ENCODE measurements around the gene VAMP8. TPM values are rescaled to one million over a fixed set of nuclear protein-coding genes. Genes with fewer than 3 reads are reported as not detected.
"Not testable (repeated sequence)": the region's sequence is repeated elsewhere in the genome, so short reads cannot be mapped to it uniquely, and the experiment has no call there.

The VAMP8 gene
- polyA plus RNA-seq, 3 donors: 260 to 761 (median 623) TPM

- TF ChIP-seq, protein P1, sequence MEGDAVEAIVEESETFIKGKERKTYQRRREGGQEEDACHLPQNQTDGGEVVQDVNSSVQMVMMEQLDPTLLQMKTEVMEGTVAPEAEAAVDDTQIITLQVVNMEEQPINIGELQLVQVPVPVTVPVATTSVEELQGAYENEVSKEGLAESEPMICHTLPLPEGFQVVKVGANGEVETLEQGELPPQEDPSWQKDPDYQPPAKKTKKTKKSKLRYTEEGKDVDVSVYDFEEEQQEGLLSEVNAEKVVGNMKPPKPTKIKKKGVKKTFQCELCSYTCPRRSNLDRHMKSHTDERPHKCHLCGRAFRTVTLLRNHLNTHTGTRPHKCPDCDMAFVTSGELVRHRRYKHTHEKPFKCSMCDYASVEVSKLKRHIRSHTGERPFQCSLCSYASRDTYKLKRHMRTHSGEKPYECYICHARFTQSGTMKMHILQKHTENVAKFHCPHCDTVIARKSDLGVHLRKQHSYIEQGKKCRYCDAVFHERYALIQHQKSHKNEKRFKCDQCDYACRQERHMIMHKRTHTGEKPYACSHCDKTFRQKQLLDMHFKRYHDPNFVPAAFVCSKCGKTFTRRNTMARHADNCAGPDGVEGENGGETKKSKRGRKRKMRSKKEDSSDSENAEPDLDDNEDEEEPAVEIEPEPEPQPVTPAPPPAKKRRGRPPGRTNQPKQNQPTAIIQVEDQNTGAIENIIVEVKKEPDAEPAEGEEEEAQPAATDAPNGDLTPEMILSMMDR (IDR thresholded peaks at IDR 0.05): no peak
- 97% methylated on average over 5 of the region's 10 CpGs for WGBS (ENCODE audit: insufficient coverage)
Measured at GRCh38 chr2:85613717-85614515, 36.5 kb downstream of the VAMP8 start.

GRCh38 chr2:85614757-85615156 is 37.4 kb downstream of the VAMP8 start:
- Histone ChIP-seq H3K79me2 (ENCODE audit: insufficient read depth, low read length) (peaks cover 57% of the 10 kb centered on the region), H4K20me1 (ENCODE audit: insufficient read depth, low read length) (peaks cover 38% of the 10 kb centered on the region), H3K36me3 (replicated peaks in 1 of 2; ENCODE audit: control insufficient read depth in 1 of 2, insufficient read depth in 2 of 2, low read length in 2 of 2) (peaks cover 8 to 12% of the 10 kb centered on the region in 2 donors), H3K4me1 (ENCODE audit: control insufficient read depth in 1 of 2, insufficient read depth in 2 of 2, low read length in 2 of 2) (peaks cover 34 to 48% of the 10 kb centered on the region in 2 donors)
- Mint-ChIP-seq H3K36me3 (peaks cover 7 to 27% of the 10 kb centered on the region in 2 donors), H3K4me1 (peaks cover 29% of the 10 kb centered on the region)
- H2AFZ ChIP-seq (ENCODE audit: insufficient read depth, low read depth, low read length, poor library complexity, severe bottlenecking); H3K27me3 ChIP-seq (ENCODE audit: control insufficient read depth in 2 of 2, insufficient read depth in 2 of 2, low read length in 2 of 2); H3K4me3 ChIP-seq (replicated peaks in 1 of 3; ENCODE audit: low read depth in 2 of 3, low read length in 3 of 3); H3K4me2 ChIP-seq (replicated peaks; ENCODE audit: extremely low read depth, low read length, poor library complexity, severe bottlenecking); H3K4me3 Mint-ChIP-seq; H3K9me3 Mint-ChIP-seq; H3K9me3 ChIP-seq (replicated peaks in 1 of 2; ENCODE audit: control insufficient read depth in 1 of 2, insufficient read depth in 1 of 2, low read length in 2 of 2); H3K27me3 Mint-ChIP-seq (ENCODE audit: low read depth in 3 of 3); H3K9ac ChIP-seq (ENCODE audit: insufficient read depth, low read length, poor library complexity, severe bottlenecking); H3K27ac Mint-ChIP-seq; DNase-seq; H3K27ac ChIP-seq (ENCODE audit: low read depth in 1 of 2, low read length in 2 of 2): not testable (repeated sequence)
- 100% methylated on average over 4 of the region's 7 CpGs for WGBS (ENCODE audit: insufficient coverage)
- intact Hi-C loops (cut with micrococcal nuclease): loop anchor here (10.0 kb wide), 2 partner anchors 200 to 490 kb away; partner anchors contain the start of genes POLR1A (in 2 of the 2), PTCD3 (in 2 of the 2), CAPG (in 1 of the 2) and SH2D6 (in 1 of the 2)

More at GRCh38 chr2:85613717-85614515, 36.5 kb downstream of the VAMP8 start:
- Histone ChIP-seq H3K79me2 (ENCODE audit: insufficient read depth, low read length) (peaks cover 55% of the 10 kb centered on the region), H3K4me3 (replicated peaks in 1 of 3; ENCODE audit: low read depth in 2 of 3, low read length in 3 of 3) (no peak overlapping the region), H3K4me1 (ENCODE audit: control insufficient read depth in 1 of 2, insufficient read depth in 2 of 2, low read length in 2 of 2) (peaks cover 34 to 48% of the 10 kb centered on the region in 2 donors), H3K4me2 (replicated peaks; ENCODE audit: extremely low read depth, low read length, poor library complexity, severe bottlenecking) (no peak overlapping the region), H2AFZ (ENCODE audit: insufficient read depth, low read depth, low read length, poor library complexity, severe bottlenecking) (no peak overlapping the region), H3K36me3 (replicated peaks in 1 of 2; ENCODE audit: control insufficient read depth in 1 of 2, insufficient read depth in 2 of 2, low read length in 2 of 2) (peaks cover 6 to 10% of the 10 kb centered on the region in 2 donors), H4K20me1 (ENCODE audit: insufficient read depth, low read length) (peaks cover 41% of the 10 kb centered on the region), H3K9ac (ENCODE audit: insufficient read depth, low read length, poor library complexity, severe bottlenecking) (no peak overlapping the region), H3K27ac (ENCODE audit: low read depth in 1 of 2, low read length in 2 of 2) (no peak overlapping the region), H3K9me3 (replicated peaks in 1 of 2; ENCODE audit: control insufficient read depth in 1 of 2, insufficient read depth in 1 of 2, low read length in 2 of 2) (no peaks in the 10 kb centered on the region), H3K27me3 (ENCODE audit: control insufficient read depth in 2 of 2, insufficient read depth in 2 of 2, low read length in 2 of 2) (no peaks in the 10 kb centered on the region)
- no peak for DNase-seq
- H3K4me1 Mint-ChIP-seq: peaks cover 32% of the 10 kb centered on the region
- H3K36me3 Mint-ChIP-seq: peaks cover 9 to 27% of the 10 kb centered on the region in 2 donors
- peak overlapping the region in 2 of 7 donors; percentile 17 to 62 for H3K27ac Mint-ChIP-seq
- peaks cover 0 to 1% (median 0%) of the 10 kb centered on the region in 3 donors for H3K27me3 Mint-ChIP-seq (ENCODE audit: low read depth in 3 of 3)
- intact Hi-C loops (cut with micrococcal nuclease): loop anchor here (10.0 kb wide), 2 partner anchors 199 to 491 kb away; partner anchors contain the start of genes POLR1A (in 2 of the 2), PTCD3 (in 2 of the 2), CAPG (in 1 of the 2) and SH2D6 (in 1 of the 2)
- H3K9me3 Mint-ChIP-seq: peaks cover 0 to 1% (median 0%) of the 10 kb centered on the region in 7 donors
- H3K4me3 Mint-ChIP-seq: no peak overlapping the region

All from CD14-positive monocyte (primary cell).